Measurements from ENCODE around the gene SLC27A1.

The SLC27A1 gene

DNA sequence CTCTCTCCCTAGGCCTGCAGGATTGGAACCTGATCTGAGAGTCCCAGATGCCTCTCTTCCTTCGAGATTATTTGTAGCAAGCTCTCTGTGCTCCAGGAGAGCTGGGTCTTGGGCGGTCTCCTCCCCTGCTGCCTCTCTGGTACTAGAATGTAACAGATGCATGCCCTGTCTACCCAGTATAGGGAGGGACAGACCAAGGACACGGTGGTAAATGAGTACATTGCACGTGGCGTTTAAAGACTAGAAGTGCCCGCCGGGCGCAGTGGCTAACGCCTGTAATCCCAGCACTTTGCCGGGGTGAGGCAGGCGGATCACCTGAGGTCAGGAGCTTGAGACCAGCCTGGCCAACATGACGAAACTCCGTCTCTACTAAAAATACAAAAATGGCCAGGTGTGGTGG is 11.7 kb downstream of the SLC27A1 start:
- TF ChIP-seq, protein P1, sequence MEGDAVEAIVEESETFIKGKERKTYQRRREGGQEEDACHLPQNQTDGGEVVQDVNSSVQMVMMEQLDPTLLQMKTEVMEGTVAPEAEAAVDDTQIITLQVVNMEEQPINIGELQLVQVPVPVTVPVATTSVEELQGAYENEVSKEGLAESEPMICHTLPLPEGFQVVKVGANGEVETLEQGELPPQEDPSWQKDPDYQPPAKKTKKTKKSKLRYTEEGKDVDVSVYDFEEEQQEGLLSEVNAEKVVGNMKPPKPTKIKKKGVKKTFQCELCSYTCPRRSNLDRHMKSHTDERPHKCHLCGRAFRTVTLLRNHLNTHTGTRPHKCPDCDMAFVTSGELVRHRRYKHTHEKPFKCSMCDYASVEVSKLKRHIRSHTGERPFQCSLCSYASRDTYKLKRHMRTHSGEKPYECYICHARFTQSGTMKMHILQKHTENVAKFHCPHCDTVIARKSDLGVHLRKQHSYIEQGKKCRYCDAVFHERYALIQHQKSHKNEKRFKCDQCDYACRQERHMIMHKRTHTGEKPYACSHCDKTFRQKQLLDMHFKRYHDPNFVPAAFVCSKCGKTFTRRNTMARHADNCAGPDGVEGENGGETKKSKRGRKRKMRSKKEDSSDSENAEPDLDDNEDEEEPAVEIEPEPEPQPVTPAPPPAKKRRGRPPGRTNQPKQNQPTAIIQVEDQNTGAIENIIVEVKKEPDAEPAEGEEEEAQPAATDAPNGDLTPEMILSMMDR (IDR thresholded peaks at IDR 0.05; ENCODE audit: poor library complexity, severe bottlenecking) = no peak
- Histone ChIP-seq H3K4me3 (ENCODE audit: severe bottlenecking) (no peak overlapping the region), H3K36me3 (ENCODE audit: low read depth) (no peaks in the 10 kb centered on the region), H3K27ac (ENCODE audit: poor library complexity, severe bottlenecking) (no peak overlapping the region), H3K4me1 (ENCODE audit: insufficient read depth, poor library complexity, severe bottlenecking) (no peaks in the 10 kb centered on the region), H3K27me3 (ENCODE audit: insufficient read depth, poor library complexity, severe bottlenecking) (no peaks in the 10 kb centered on the region), H3K9me3 (ENCODE audit: severe bottlenecking) (no peaks in the 10 kb centered on the region)
- ATAC-seq (ENCODE audit: low read depth) (no peak), DNase-seq (ENCODE audit: low spot score) (no peak)

DNA sequence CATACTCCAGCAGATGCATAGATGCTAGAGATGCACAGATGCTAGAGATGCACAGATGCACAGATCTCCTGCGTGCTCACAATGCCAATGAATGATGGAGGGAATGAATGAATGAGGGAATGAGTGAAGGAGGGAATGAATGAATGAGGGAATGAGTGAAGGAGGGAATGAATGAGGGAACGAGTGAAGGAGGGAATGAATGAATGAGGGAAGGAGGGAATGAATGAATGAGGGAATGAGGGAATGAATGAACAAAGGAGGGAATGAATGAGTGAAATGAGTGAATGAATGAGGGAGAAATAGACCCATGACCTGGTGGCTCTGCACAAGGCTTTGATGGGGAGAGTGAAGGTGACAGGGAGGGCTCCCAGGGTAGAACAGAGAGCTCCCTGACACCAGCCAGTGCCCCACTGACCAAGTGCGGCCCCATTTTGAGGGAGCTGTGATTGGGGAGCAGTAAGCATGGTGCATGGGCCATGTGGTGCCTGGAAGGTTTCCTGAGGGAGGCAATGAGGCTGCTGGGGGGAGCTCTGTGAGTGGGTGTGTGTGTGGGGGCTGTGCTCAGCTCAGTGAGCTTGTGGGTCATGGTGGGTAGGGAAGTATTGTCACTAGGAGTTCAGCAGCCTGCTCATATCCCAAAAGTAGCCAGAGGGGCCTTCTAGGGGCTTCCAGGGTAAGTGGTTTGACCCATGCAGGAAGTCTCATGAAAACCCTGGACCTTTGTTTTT is 12.7 kb downstream of the SLC27A1 start:
- Histone ChIP-seq H3K27ac (ENCODE audit: poor library complexity, severe bottlenecking) (no peak overlapping the region), H3K27me3 (ENCODE audit: insufficient read depth, poor library complexity, severe bottlenecking) (no peaks in the 10 kb centered on the region), H3K9me3 (ENCODE audit: severe bottlenecking) (no peaks in the 10 kb centered on the region), H3K4me3 (ENCODE audit: severe bottlenecking) (no peak overlapping the region), H3K36me3 (ENCODE audit: low read depth) (no peaks in the 10 kb centered on the region), H3K4me1 (ENCODE audit: insufficient read depth, poor library complexity, severe bottlenecking) (no peaks in the 10 kb centered on the region)
- no peak for ATAC-seq (ENCODE audit: low read depth)
- no peak for DNase-seq (ENCODE audit: low spot score)
- TF ChIP-seq, protein P1 (IDR thresholded peaks at IDR 0.05; ENCODE audit: poor library complexity, severe bottlenecking) = no peak

DNA sequence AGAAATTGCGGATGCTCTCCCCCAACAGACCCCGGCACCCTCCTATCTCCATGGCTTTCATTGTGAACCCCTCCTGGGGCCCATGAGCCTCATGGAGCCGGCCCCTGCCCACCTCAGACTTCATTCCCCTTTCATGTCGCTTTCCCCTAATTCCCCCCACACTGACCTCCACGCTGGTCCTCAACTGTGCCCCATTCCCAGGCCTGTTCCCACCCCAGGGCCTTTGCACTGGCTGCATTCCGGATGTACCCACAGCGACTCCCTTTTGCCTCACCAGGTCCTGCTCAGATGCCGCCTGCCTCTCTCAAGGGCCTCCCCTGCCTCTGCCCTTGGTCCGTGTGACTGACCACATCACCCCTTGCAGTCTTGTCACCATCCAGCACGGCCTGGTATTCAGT is 13.3 kb downstream of the SLC27A1 start:
- no peaks in the 10 kb centered on the region for H3K27me3 ChIP-seq (ENCODE audit: insufficient read depth, poor library complexity, severe bottlenecking)
- H3K4me1 ChIP-seq (ENCODE audit: insufficient read depth, poor library complexity, severe bottlenecking) = no peaks in the 10 kb centered on the region
- no peak for ATAC-seq (ENCODE audit: low read depth)
- H3K36me3 ChIP-seq (ENCODE audit: low read depth) = no peaks in the 10 kb centered on the region
- no peak for DNase-seq (ENCODE audit: low spot score)
- TF ChIP-seq, protein P1 (IDR thresholded peaks at IDR 0.05; ENCODE audit: poor library complexity, severe bottlenecking) = no peak
- H3K27ac ChIP-seq (ENCODE audit: poor library complexity, severe bottlenecking) = no peak overlapping the region
- H3K9me3 ChIP-seq (ENCODE audit: severe bottlenecking) = no peaks in the 10 kb centered on the region
- no peak overlapping the region for H3K4me3 ChIP-seq (ENCODE audit: severe bottlenecking)

DNA sequence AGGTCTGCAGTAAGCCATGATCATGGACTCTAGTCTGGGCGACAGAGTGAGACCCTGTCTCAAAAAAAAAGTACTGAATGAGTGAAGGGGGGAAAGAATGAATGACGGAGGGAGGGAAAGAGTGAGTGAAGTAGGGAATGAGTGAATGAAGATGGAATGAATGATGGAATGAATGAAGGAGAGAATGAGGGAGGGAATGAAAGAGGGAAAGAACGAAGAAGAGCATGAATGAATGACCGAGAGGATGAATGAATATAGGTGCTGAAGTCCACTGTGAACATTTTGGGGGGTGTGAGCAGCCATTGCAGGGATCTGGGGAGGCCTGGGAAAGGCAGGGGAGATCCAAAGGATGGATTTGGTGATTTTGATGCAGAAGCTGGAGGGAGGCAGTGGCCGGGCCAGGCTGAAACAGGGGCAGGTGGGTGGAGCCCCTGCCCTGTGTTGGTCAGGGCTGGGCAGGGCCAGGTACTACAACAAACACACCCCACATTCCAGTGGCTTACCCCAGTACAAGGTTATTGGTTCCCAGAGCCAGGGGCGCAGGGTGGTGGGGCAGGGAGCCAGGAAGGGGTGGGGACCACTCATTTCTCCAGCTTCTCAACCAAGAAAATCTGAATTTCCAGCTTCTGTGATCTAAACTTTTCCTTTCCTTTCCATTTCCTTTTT is 14.3 kb downstream of the SLC27A1 start:
- TF ChIP-seq, protein P1 (IDR thresholded peaks at IDR 0.05; ENCODE audit: poor library complexity, severe bottlenecking) = no peak

More for the DNA sequence above, 14.3 kb downstream of the SLC27A1 start:
- no peak for DNase-seq (ENCODE audit: low spot score)
- Histone ChIP-seq H3K4me3 (ENCODE audit: severe bottlenecking) (no peak overlapping the region), H3K27ac (ENCODE audit: poor library complexity, severe bottlenecking) (no peak overlapping the region), H3K27me3 (ENCODE audit: insufficient read depth, poor library complexity, severe bottlenecking) (no peaks in the 10 kb centered on the region), H3K9me3 (ENCODE audit: severe bottlenecking) (no peaks in the 10 kb centered on the region), H3K36me3 (ENCODE audit: low read depth) (no peaks in the 10 kb centered on the region), H3K4me1 (ENCODE audit: insufficient read depth, poor library complexity, severe bottlenecking) (no peaks in the 10 kb centered on the region)
- peak; percentile 54; the same call in 2 of the 3 replicates for ATAC-seq (ENCODE audit: low read depth)

All from RWPE2 (cell line).